Heart left ventricle (tissue), 16 donors: Measurements from ENCODE around the gene PCDHGB5. TPM values are rescaled to one million over a fixed set of nuclear protein-coding genes. Genes with fewer than 3 reads are reported as not detected.
"Not testable (repeated sequence)": the region's sequence is repeated elsewhere in the genome, so short reads cannot be mapped to it uniquely, and the experiment has no call there.

Experiments
- ATAC-seq, 4 donors: fragments of 200-7000 bp; cut with Tn5 transposase; one replicate each; pipeline ENCODE4 v1.9.1; 2020 to 2022; ENCODE audit warnings: moderate library complexity in 4 of 4, mild to moderate bottlenecking in 3 of 4, moderate number of reproducible peaks in 1 of 4
- DNase-seq, 5 donors: peaks; one replicate each; pipeline ENCODE4 v3.0.0-alpha.2; 2020
- H3K27ac ChIP-seq, 12 donors: fragments of 200-600 bp; sonication (generic) in 4 of 12; one replicate each; pipeline versions ENCODE4 v1.5.0 to v1.8.0; 2016 to 2022; ENCODE audit warnings: mild to moderate bottlenecking in 2 of 12
- H3K27me3 ChIP-seq, 9 donors: fragments of 200-600 bp; sonication (generic) in 2 of 9; one replicate each; pipeline versions ENCODE4 v1.5.1 to v1.8.0; 2016 to 2022; ENCODE audit warnings: mild to moderate bottlenecking in 3 of 9
- H3K36me3 ChIP-seq, 9 donors: fragments of 200-600 bp; sonication (generic) in 2 of 9; one replicate each; pipeline versions ENCODE4 v1.5.0 to v1.8.0; 2018 to 2022; ENCODE audit warnings: mild to moderate bottlenecking in 2 of 9
- H3K4me1 ChIP-seq, 12 donors: fragments of 200-600 bp; sonication (generic) in 4 of 12; one replicate each; pipeline versions ENCODE4 v1.5.0 to v1.8.0; 2016 to 2022; ENCODE audit warnings: mild to moderate bottlenecking in 3 of 12
- H3K4me3 ChIP-seq, 12 donors: fragments of 200-600 bp; sonication (generic) in 4 of 12; one replicate each; pipeline versions ENCODE4 v1.5.0 to v1.8.0; 2017 to 2022; ENCODE audit warnings: mild to moderate bottlenecking in 9 of 12, moderate library complexity in 4 of 12
- H3K9me3 ChIP-seq, 12 donors: fragments of 200-600 bp; sonication (generic) in 4 of 12; one replicate each; pipeline versions ENCODE4 v1.5.0 to v1.8.0; 2016 to 2022; ENCODE audit warnings: mild to moderate bottlenecking in 1 of 12
- POLR2A ChIP-seq, 2 donors: fragments of 450-650 bp; IDR thresholded peaks; one replicate each; pipeline ENCODE4 v1.6.1; 2017; ENCODE audit warnings: antibody characterized with exemption in 2 of 2, mild to moderate bottlenecking in 2 of 2, moderate library complexity in 2 of 2
- WGBS, 4 donors: extraction: QIAGEN DNeasy Blood & Tissue Kit in 2 of 4; methylation state at CpG; one replicate each; pipeline versions ENCODE4 v1.1.5 to v1.1.7; 2013 to 2018; 5-methylcytosine and 5-hydroxymethylcytosine counted together
- intact Hi-C, 10 donors: fragments of 100-400 bp; cut with DNase I; formaldehyde crosslinking; loops; one replicate each; pipeline versions ENCODE4 v1.11.1 to v1.14.2; 2022
- polyA plus RNA-seq, 2 donors: library from polyadenylated mRNA; stranded (reverse); fragments of 200-250 nt; gene quantifications; one replicate each; pipeline ENCODE4 v1.2.3, GENCODE V29; 2013
- total RNA-seq, 9 donors: library from RNA; depleted of rRNA in 2 of 9; stranded (reverse); fragments of >200 nt in 2 of 9; fragmentation: NEBNext Ultra II Directional in 3 of 9; extraction: Animal tissue kit (Norgen Biotek cat#: 25700) in 3 of 9; gene quantifications; one replicate each; pipeline versions ENCODE4 v1.1.0 to v1.2.4, GENCODE V29; 2016 to 2023
- TF ChIP-seq, protein P1 (sequence below), 12 donors: fragments of 200-600 bp; sonication (generic) in 4 of 12; IDR thresholded peaks; one replicate each; pipeline versions ENCODE4 v1.5.0 to v1.8.0; 2018 to 2022; ENCODE audit warnings: antibody characterized with exemption in 12 of 12, mild to moderate bottlenecking in 5 of 12
- donor health status: ischemic (EF 13 %, LVEDD 7.1; RV severe dilation, severe dysfunction).
- donor health status: healthy with polysubstance abuse.
- donor health status: DM: no; HTN: yes; CAD: no.
- donor health status: DM: no; HTN: no; CAD: no.
- donor health status: ischemic (EF 25% LVEDD 6.9; RV normal size, moderate dysfunction).
- donor health status: ischemic (EF 25% LVEDD 5.7; RV mildly dilated, moderate dysfunction).
- donor health status: healthy.
- donor health status: DM: yes; HTN: yes; CAD: no.
- donor health status: ischemic (EF 35%, LVEDD 5.7; RV mildly dilated, moderate dysfunction).
- donor health status: nonischemic (EF 11% LVEDD 7.7; RV severe dilation, severe dysfunction).
- donor health status: DM: yes; HTN: yes; CAD: no.
- donor health status: PGD.
- donor health status: ischemic (EF 29% LVEDD 5.4; RV normal size, mild dysfunction).
- donor health status: nonischemic (EF 23%, LVEDD 6.1; RV moderate dilation, normal function).

The PCDHGB5 gene
- total and polyA plus RNA-seq, 11 donors, result 4.4 to 15.5 (median 8.1) TPM

DNA sequence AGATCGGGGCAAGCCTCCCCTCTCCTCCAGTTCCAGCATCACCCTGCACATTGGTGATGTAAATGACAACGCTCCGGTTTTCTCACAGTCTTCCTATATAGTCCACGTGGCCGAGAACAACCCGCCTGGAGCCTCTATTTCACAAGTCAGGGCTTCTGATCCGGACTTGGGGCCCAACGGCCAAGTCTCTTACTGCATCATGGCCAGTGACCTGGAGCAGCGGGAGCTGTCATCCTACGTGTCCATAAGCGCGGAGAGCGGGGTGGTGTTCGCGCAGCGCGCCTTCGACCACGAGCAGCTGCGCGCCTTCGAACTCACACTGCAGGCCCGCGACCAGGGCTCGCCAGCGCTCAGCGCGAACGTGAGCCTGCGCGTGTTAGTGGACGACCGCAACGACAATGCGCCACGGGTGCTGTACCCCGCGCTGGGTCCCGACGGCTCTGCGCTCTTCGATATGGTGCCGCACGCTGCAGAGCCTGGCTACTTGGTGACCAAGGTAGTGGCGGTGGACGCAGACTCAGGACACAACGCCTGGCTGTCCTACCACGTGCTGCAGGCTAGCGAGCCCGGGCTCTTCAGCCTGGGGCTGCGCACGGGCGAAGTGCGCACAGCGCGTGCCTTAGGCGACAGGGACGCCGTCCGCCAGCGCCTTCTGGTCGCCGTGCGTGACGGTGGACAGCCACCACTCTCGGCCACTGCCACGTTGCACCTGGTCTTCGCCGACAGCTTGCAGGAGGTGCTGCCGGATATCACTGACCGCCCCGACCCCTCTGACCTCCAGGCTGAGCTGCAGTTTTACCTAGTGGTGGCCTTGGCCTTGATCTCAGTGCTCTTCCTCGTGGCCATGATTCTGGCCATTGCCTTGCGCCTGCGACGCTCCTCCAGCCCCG lies 8.3 kb upstream of the PCDHGB5 start:
- Histone ChIP-seq H3K9me3 (peaks cover 0 to 96% (median 65%) of the 10 kb centered on the region in 12 donors), H3K4me1 (peaks cover 0 to 8% (median 0%) of the 10 kb centered on the region in 12 donors), H3K4me3 (no peak overlapping the region), H3K36me3 (peaks cover 0 to 23% (median 0%) of the 10 kb centered on the region in 9 donors), H3K27ac (no peak overlapping the region), H3K27me3 (peaks cover 0 to 33% (median 0%) of the 10 kb centered on the region in 9 donors)
- intact Hi-C loops, result no loop called here
- 40 to 52% (median 46%) methylated on average over 62 to 77 of the region's 77 CpGs for whole genome bisulfite sequencing, 4 donors
- TF ChIP-seq, protein P1, sequence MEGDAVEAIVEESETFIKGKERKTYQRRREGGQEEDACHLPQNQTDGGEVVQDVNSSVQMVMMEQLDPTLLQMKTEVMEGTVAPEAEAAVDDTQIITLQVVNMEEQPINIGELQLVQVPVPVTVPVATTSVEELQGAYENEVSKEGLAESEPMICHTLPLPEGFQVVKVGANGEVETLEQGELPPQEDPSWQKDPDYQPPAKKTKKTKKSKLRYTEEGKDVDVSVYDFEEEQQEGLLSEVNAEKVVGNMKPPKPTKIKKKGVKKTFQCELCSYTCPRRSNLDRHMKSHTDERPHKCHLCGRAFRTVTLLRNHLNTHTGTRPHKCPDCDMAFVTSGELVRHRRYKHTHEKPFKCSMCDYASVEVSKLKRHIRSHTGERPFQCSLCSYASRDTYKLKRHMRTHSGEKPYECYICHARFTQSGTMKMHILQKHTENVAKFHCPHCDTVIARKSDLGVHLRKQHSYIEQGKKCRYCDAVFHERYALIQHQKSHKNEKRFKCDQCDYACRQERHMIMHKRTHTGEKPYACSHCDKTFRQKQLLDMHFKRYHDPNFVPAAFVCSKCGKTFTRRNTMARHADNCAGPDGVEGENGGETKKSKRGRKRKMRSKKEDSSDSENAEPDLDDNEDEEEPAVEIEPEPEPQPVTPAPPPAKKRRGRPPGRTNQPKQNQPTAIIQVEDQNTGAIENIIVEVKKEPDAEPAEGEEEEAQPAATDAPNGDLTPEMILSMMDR (IDR thresholded peaks at IDR 0.05), result no peak
- TF ChIP-seq POLR2A (IDR thresholded peaks at IDR 0.05), result no peak
- DNase-seq (no peak), ATAC-seq (no peak)

DNA sequence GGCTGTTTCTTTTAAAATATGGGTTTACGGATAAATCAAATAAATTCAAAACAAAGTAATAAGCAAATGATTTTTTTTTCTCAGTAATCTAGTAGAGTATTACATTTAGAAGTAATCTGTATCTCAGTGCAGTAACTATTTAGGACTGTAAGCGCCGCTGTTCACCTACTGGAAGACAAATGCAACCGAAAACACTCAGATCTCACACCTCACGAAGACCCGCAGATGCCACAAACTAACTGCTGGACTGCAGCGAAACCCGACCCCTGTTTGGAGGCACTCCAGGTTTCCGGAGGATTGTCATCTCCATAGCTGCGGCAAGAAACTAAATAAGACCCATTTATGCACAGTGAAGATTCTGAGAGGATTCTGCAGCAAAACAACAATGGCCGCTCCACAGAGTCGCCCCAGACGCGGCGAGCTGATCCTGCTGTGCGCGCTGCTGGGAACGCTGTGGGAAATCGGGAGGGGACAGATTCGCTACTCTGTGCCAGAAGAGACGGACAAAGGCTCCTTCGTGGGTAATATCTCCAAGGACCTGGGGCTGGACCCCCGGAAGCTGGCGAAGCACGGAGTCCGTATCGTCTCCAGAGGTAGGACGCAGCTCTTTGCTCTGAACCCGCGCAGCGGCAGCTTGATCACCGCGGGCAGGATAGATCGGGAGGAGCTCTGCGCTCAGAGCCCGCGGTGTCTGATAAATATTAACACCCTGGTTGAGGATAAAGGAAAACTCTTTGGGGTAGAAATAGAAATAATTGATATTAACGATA lies 5.1 kb upstream of the PCDHGB5 start, which contains the start of gene PCDHGA8:
PCDHGA8 (plus strand) TSS at position 205 of the 770 bp plus-strand sequence; CDS start at position 386, 181 bp downstream.
- ATAC-seq, result no peak
- no peak for DNase-seq
- intact Hi-C loops, result no loop called here
- H3K27ac ChIP-seq, result no peak within 1 kb of the TSS
- 39 to 49% (median 44%) methylated on average over 32 to 38 of the region's 38 CpGs for WGBS, 4 donors
- H3K27me3 ChIP-seq, result peaks cover 0 to 43% (median 0%) of the 10 kb centered on the region in 9 donors
- peaks cover 0 to 9% (median 0%) of the 10 kb centered on the region in 12 donors for H3K4me1 ChIP-seq
- peaks cover 0 to 12% (median 0%) of the 10 kb centered on the region in 9 donors for H3K36me3 ChIP-seq
- H3K9me3 ChIP-seq, result peaks cover 0 to 95% (median 63%) of the 10 kb centered on the region in 12 donors
- TF ChIP-seq POLR2A (IDR thresholded peaks at IDR 0.05), result no peak
- TF ChIP-seq, protein P1 (IDR thresholded peaks at IDR 0.05), result peak in 5 of 12 donors; percentile 8 to 31 (median 16)
- H3K4me3 ChIP-seq, result no peak within 1 kb of the TSS

DNA sequence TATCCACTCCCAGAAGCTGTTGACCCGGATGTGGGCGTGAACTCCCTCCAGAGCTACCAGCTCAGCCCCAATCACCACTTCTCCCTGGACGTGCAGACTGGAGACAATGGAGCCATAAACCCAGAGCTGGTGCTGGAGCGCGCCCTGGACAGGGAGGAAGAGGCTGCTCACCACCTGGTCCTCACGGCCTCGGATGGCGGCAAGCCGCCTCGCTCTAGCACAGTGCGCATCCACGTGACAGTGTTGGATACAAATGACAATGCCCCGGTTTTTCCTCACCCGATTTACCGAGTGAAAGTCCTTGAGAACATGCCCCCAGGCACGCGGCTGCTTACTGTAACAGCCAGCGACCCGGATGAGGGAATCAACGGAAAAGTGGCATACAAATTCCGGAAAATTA lies 4.5 kb upstream of the PCDHGB5 start:
- Histone ChIP-seq H3K4me1 (peaks cover 0 to 10% (median 0%) of the 10 kb centered on the region in 12 donors), H3K27ac (no peak overlapping the region), H3K9me3 (peaks cover 0 to 95% (median 64%) of the 10 kb centered on the region in 12 donors), H3K27me3 (peaks cover 0 to 44% (median 0%) of the 10 kb centered on the region in 9 donors), H3K36me3 (peaks cover 0 to 12% (median 0%) of the 10 kb centered on the region in 9 donors), H3K4me3 (no peak overlapping the region)
- no peak for TF ChIP-seq POLR2A (IDR thresholded peaks at IDR 0.05)
- TF ChIP-seq, protein P1 (IDR thresholded peaks at IDR 0.05), result no peak
- ATAC-seq (no peak), DNase-seq (no peak)
- whole genome bisulfite sequencing, 4 donors, result 48 to 63% (median 56%) methylated on average over 21 of the region's 21 CpGs
- intact Hi-C loops, result no loop called here

DNA sequence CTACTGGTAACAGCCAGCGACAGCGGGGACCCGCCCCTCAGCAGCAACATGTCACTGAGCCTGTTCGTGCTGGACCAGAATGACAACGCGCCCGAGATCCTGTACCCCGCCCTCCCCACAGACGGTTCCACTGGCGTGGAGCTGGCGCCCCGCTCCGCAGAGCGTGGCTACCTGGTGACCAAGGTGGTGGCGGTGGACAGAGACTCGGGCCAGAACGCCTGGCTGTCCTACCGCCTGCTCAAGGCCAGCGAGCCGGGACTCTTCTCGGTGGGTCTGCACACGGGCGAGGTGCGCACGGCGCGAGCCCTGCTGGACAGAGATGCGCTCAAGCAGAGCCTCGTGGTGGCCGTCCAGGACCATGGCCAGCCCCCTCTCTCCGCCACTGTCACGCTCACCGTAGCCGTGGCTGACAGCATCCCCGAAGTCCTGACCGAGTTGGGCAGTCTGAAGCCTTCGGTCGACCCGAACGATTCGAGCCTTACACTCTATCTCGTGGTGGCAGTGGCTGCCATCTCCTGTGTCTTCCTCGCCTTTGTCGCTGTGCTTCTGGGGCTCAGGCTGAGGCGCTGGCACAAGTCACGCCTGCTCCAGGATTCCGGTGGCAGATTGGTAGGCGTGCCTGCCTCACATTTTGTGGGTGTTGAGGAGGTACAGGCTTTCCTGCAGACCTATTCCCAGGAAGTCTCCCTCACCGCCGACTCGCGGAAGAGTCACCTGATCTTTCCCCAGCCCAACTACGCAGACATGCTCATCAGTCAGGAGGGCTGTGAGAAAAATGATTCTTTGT lies 3.2 kb upstream of the PCDHGB5 start:
- ATAC-seq, H3K4me3 ChIP-seq, DNase-seq, H3K27ac ChIP-seq, intact Hi-C loops: not testable (repeated sequence)
- WGBS, 4 donors, result 37 to 53% (median 43%) methylated on average over 24 to 46 of the region's 53 CpGs
- H3K36me3 ChIP-seq, result peaks cover 0 to 12% (median 0%) of the 10 kb centered on the region in 9 donors
- H3K4me1 ChIP-seq, result peaks cover 0 to 12% (median 4%) of the 10 kb centered on the region in 12 donors
- H3K27me3 ChIP-seq, result peaks cover 0 to 43% (median 0%) of the 10 kb centered on the region in 9 donors
- H3K9me3 ChIP-seq, result peaks cover 0 to 95% (median 63%) of the 10 kb centered on the region in 12 donors
